Measurements from ENCODE around the gene LCOR.
"Not testable (repeated sequence)": the region's sequence is repeated elsewhere in the genome, so short reads cannot be mapped to it uniquely, and the experiment has no call there.

LCOR gene

DNA sequence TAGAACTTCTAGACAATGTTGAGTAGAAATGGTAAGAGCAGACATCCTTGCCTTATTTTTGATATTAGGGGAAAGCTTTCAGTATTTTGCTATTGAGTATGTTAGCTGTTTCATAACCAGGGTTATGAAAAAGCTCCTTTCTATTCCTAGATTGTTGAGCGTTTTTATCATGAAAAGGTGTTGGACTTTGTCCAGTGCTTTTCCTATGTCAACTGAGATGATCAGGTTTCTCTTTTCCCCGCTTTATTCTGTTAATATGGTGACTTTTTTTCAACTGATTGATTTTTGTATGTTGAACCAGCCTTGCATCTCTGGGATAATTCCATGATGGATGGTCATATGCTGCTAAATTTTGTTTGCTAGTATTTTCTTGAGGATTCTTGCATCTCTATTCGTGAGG, 58.5 kb downstream of the LCOR start:
- no peak for DNase-seq

DNA sequence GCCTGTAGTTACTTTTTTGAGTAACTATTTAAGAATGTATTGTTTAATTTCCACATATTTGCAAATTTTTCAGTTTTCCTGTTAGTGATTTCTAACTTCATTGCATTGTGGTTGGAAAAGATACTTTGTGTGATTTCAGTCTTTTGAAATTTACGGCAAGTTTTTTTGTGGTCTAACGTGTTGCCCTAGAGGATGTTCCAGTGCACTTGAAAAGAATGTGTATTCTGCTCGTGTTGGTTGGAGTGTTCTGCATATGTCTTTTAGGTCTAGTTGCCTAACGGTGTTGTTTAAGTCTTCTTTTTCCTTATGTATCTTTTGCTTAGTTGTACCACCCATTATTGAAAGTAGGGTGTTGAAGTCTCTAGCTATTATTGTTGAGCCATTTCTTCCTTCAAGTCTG, 59.7 kb downstream of the LCOR start:
- DNase-seq, result no peak

DNA sequence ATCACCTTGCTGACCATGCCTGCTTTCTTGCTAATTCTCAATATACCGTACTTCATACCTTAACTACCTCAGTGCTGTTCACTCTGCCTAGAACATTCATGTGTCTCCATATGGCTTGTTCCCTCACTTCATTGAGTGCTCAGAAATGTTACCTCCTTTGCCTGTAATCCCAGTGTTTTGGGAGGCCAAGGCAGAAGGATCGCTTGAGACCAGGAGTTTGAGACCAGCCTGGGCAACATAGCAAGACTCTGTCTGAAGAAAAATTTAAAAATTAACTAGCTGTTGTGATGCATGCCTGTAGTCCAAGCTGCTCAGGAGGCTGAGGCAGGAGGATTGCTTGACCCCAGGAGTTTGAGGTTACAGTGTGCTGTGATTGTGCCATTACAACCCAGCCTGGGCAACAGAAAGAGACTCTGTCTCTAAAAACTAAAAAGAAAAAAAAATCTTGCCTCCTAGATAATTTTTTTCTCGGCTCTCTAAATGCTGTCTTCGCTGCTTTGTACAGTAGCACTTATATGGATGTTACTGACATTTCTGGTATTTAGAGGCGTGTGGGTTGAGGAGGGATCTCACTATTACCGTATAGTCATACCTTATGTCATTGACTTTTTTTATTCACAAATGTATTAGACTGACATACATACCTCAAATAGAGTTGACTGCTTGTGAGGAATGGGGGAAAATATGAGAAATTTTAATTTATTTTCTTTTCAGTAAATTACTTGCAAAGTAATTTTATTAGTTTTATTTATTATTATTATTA, 63.7 kb downstream of the LCOR start:
- DNase-seq, result no peak

DNA sequence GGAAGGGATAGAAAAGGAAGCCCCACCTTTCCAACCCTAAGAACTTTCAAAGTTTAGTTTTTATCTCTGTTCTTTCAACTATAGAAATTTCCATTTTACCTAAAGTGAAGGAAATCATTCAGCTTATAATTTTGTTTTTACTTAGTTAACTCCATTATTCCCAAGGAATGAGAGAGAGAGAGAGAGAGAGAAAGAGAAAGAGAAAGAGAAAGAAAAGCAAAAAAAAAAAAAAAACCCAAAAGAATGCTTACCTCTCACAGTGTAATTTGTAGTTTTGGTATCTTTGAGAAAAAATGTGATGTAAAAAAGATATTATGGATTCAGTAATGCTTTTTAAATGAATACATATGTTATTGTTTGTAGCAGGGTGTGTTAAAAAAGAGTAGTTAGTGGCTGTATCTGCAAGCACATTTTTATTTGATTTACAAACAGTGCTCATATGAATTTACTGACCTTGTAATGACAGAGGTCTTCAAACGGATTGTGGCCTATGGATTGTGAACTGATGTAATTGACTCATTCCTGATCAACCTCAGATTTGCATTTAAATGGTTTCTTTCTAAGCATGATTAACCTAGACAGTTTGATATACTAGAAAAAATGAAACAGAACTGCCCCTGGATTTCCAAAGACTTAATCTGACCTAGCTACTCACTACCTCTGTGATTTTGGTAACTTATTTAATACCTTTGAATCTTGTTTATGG, 64.9 kb downstream of the LCOR start:
- DNase-seq, result no peak

DNA sequence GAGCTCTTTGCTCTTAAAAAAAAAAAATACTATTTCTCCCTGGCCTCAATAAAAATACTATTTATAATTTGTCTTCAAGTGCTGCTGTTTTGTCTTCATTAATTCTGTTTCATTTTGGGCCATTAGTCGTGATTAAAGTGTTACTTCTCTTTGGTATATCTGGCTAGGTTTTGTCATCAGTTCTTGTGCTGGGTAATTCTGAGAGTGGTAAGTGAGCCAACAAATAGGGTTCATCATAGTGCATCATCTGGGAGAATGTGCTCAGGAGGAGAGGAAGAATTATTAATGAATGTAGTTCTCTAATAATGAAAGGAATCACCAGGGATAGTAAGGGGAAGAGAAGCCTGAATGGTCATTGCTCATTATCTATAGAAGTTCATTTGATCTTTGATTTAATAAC, 70.0 kb downstream of the LCOR start:
- no peak for DNase-seq

DNA sequence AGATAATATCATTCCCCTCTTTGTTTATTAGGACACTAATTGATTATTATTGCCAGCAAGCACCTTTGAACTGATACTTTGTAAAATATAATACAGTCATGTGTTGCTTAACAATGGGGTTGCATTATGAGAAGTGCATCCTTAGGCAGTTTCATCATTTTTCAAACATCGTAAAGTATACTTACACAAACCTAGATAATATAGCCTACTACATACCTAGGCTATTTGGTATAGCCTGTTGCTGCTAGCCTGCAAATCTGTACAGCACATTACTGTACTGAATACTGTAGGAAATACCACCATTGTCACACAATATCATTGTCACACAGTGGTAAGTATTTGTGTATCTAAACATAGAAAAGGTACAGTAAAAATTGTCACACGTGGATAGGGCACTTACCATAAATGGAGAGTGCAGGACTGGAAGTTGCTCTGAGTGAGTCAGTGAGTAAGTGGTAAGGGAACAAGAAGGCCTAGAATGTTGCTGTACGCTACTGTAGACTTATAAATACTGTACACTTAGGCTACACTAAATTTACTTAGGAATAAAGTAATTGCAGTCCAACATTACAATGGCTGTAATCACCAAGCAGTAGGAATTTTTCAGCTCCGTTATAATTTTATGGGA, 70.7 kb downstream of the LCOR start:
- no peak for DNase-seq

DNA sequence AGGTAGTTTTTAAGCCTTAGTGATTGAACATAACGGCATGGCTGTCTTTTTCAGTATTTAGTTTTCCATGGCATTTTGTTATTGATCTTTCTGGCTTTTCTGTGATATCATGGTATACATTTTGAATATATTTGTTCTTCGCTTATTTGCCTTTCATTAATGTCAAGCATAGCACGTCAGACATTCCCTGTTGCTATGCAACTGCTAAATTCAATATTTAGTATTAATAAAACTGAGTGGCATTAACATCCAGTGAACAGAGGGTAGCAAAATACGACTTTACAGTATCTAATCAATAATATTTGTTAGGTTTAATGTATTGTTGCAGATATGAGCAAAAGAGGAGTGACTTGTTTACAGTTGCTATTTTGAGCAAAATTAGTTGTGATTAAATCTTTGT, 72.5 kb downstream of the LCOR start:
- DNase-seq, result no peak

DNA sequence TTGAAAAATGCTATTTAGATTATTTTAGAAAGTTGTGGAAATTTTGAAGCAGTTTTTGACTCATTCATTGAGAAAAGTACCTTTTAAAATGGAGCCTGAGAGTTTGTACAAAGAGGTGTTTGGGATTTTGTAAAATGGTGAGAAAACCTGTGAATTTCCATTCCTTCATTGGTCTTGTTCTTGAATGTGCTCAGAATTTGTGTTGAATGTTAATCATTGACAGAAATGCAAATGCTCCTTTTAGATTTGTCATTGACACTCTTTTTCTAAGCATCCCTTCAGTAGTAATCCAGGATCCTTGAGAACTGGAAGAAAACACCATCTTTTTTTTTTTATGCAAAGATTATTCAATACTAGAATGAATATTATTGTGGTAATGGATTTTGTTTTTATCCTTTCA, 74.8 kb downstream of the LCOR start:
- no peak for DNase-seq

DNA sequence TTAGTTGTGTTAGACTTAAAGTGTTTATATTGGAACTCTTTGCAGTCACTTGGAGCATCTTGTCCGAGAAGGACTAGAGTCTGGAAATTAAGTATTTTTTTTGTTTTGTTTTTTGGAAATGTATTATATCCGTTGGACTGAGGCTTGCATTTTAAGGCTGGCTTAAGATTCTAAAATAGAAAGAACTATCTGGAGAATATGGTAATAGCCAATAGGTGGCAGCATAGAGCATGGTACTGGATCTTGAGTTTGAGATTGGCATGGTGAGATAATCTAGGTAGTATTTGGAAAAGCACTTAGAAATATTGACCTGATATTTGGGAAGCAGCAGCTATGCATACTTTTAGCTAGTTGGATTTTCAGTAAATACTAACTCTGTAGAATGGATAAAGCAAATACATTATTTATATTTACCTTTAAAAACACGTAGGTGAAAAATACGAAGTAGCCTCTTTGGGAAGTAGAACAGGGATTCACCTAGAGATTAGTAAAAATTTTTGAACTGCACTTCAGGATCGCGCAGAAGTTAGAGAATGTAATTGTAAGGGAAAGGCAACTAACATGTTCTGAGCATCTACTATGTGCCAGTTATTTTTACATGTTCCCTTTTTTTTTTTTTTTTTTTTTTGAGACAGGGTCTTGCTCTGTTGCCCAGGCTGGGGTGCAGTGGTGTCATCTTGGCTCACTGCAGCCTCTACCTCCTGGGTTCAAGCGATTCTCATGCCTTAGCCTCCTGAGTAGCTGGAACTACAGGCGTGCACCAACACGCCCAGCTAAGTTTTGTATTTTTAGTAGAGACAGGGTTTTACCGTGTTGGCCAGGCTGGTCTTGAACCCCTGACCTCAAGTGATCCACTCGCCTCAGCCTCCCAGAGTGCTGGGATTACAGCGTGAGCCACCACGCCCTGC, 78.6 kb downstream of the LCOR start:
- no peak for DNase-seq

DNA sequence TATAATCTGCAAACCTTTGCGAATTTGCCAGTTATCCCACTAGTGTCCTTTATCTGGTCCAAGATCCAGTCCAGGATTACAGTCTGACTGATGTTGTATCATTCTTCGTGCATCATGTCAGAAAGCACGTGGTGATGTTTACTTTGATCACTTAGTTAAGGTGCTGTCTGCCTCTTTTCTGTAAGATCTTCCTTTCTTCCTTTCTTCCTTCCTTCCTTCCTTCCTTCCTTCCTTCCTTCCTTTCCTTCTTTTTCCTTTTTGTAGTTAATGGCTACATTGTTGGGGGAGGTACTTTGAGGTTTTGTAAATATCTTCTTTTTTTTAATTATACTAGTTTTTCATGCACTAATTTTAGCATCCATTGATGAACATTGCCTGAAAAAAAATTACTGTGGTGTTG, 80.3 kb downstream of the LCOR start:
- no peak for DNase-seq

DNA sequence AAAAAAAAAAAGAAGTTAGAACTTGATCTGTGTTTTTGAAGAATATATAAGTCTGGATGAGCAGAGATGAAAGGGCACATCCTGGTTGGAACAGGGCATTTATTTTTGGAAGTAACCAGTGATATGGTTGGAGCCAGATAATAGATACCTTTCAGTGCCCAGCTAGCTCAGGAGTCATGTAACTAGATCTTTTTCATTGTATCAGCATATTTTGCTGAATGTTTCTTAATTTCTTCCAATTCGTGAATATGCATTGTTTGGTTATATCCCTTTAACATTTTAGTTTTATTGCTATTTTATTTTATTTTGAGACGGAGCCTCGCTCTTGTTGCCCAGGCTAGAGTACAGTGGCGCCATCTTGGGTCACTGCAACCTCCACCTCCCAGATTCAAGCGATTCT, 81.8 kb downstream of the LCOR start:
- no peak for DNase-seq

DNA sequence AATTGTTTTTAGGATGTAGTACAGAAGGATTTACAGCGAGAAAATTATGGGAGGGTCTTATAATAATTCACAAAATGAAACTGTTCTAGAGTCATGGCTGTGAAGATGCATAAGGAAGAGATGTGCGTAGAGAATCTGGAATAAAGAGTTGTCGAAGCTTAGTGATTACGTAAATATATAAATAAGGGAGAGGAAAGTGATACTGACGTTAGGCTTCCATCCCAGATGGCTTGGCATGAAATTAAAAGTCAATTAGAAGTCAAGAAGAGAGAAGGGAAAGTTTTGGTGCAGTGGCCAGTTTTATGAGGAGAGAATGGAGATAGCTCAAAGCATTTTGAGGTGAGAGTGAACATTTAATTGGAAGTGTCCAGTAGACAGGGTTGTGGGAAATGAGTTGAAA, 85.5 kb downstream of the LCOR start:
- DNase-seq, result no peak

DNA sequence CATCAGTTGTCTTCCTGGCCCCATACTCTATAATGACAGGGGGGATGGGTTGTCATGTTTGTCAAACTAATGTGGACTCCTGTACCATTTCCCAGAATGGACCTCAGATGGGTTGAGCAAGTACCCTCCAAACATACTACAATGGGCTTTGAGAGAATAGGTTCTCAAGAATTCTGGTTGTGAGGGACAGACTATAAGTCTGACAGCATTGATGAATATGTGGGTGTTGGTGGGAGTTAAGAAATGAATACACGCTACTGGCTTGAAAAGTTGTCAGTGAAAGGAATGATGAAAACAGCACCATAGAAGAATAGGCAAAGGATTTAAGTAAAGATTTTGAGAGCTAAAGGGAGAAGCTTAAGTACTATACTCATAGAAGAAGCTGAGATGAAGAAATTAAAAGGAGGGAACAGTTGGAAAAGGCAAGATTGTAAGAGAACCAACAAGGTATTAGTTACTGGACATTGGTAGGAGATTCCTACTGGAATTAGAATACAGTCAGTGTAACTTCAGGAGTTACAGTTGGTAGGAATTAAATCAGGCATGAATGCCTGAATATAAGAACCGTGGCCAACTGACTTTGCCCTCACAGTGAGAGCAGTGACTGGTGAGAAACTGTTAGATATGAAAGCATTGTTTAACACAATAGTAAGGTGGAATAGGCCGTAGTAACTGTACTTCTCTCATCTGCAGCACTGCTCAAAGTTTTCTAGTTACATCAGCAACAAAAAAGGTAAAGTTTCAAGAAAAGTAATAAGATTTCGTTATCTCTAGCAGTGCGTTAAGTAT, 86.3 kb downstream of the LCOR start:
- DNase-seq, result no peak

DNA sequence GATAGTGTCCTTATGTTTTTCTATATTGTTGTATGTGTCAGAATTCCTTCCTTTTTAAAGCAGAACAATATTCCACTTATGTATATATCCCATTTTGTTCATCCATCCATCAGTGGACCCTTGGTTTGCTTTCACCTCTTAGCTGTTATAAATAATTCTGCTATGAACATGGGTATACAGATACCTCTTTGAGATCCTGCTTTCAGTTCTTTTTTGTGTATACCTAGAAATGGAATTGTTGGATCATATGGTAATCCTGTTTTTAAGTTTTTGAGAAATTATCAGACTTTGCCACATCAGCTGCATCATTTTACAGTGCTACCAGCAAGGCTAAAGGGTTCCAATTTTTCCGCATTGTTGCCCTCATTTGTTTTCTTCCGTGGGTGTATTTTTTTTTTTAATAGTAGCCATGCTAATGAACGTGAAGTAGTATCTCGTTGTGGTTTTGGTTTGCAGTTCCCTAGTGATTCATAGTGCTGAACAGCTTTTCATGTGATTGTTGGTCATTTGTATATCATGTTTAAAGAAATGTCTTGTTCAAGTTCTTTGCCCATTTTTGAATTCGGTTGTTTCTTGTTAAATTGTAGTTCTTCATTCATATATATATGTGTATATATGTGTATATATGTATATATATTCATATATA, 87.8 kb downstream of the LCOR start:
- DNase-seq, result no peak

DNA sequence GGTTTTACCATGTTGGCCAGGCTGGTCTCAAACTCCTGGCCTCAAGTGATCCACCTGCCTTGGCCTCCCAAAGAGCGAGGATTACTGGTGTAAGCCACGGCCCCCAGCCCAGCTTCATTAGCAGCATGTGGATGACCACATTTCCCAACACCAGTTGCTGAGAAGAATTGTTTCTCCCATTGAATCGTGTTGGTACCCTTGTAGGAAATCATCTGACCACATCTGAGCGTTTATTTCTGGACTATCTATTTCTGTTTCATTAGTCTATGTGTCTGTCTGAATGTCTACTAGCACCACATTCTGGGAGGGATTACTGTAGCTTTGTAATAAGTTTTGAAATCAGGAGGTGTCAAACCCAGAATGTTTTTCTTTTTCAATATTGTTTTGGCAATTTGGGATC, 89.6 kb downstream of the LCOR start:
- no peak for DNase-seq

DNA sequence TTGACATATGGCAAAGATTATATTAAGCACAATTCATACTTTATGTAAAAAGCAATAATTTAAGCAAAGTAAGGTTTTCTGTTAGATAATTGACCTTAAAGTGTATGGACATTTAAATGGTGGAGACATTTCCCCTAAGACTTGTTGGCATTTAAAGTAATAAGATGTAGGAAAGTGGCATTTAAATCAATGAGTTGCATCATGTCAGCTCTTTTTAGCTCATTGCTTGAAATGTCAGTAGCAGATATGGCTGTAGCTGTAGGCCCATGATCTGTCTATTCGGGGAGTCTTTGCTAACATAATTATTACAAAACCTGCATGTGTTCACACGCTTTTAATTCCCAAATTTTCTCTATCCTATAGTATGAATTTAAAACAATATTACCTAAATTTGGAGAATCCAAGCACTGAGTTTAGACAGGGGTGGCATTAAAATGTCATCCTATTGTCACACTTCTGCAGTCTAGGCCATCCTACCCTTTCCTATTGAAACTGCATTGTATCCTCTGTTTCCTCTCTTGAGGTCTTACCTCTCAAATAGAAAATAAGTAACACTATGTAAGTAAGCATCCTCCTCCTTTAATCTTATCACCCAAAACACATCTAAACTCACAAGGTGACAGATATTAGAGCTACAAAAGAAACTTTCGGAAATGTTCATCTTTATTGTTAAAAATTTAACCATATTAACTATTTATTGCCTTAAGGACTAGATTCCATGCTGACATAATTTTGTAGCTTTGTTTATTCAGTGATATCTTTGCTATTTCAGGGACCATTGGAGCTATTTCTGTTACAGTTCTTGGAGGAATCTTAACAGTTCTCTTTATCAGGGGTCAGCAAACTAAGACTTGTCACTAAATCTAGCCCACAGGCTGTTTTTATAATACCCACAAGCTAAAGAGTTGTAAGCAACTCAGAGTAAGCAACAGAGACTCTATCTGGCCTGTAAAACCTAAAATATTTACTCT, 91.2 kb downstream of the LCOR start:
- DNase-seq, result no peak

DNA sequence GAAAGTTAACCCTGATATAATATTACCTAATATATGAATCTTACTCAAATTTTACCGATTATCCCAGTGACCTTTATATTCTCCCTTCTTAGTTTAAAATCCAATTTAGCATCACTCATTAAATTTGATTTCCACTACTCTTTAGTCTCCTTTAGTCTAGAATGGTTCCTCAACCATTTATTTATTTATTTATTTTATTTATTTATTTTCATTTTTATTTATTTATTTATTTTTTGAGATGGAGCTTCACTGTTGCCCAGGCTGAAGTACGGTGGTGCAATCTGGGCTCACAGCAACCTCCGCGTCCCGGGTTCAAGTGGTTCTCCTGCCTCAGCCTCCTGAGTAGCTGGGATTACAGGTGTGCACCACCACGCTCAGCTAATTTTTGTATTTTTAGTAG, 92.8 kb downstream of the LCOR start:
- DNase-seq, result no peak

DNA sequence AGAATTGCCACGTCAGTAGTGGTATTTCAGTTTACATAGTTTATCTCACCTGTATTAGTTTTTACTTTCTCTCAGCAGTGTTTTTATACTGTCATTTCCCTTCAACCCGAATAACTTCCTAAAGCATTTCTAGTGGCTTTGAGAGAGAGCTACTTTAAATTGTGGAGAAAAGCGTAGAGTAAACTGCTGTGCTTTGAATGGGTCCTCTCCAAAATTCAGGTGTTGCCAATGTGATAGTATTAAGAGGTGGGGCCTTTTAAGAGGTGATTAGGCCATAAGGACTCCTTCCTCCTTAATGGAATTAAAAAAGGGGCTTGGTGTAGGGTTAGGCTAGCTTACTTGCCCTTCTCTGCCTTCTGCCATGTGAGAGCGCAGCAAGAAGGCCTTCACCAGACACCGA, 98.4 kb downstream of the LCOR start:
- DNase-seq, result no peak

DNA sequence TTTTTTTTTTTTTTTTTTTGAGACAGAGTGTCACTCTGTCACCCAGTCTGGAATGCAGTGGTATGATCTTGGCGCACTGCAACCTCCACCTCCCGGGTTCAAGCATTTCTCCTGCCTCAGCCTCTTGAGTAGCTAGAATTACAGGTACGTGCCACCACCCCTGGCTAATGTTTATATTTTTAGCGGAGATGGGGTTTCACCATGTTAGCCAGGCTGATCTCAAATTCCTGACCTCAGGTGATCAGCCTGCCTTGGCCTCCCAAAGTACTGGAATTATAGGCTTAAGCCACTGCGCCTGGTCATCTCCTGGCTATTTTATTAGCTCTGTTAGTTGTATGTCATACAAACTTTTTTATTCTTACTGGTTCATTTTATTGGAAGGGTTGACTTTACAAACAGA, 103.0 kb downstream of the LCOR start:
- DNase-seq, result no peak

DNA sequence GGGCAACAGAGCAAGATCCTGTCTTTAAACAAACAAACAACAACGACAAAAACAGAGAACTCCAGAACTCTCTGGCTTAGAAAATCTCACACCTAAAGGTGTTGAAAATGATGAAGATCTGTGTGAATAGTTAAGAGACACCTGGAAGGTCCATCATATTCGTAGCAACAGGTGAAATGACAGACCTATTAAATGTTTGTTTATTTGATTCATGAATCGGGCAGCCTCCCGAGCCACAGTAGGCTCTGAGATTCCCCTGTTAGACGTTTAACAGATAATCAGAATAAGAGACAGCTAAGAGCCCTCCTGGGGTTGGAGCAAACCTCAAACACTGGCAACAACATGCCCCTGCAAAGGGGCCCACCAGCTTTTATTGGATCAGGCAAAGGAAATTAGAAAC, 103.7 kb downstream of the LCOR start:
- DNase-seq, result no peak

DNA sequence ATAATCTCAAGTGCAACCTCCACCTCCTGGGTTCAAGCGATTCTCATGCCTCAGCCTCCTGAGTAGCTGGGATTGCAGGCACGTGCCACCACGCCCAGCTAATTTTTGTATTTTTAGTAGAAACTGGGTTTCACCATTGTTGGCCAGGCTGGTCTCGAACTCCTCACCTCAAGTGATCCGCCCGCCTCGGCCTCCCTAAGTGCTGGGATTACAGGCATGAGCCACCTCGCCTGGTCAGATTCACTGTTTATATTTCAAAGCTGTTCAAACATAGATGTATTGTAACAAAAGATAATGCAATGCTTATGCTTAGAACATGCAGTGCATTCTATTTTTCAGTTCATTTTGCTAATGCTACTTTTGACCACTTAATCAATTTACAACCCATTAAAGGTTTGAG, 111.1 kb downstream of the LCOR start:
- not testable (repeated sequence) for DNase-seq

Data from cerebellar nuclear complex (tissue), 1 donor.